Prostate gland (tissue), 2 donors: ENCODE data around the gene CHRD.

Experiments
- POLR2A ChIP-seq: fragments of 450-650 bp; IDR thresholded peaks from one replicate; pipeline ENCODE4 v1.6.1; 2016; ENCODE audit warnings: antibody characterized with exemption, mild to moderate bottlenecking
- TF ChIP-seq, protein P1 (sequence below), 4 experiments: fragments of 200-600 bp in 2 of 4; fragments of 450-650 bp in 2 of 4; sonication (generic) in 2 of 4; IDR thresholded peaks; 1 replicate in 3 of 4; 2 replicates in 1 of 4; pipeline ENCODE4 v1.5.1; 2016 to 2019; ENCODE audit warnings: antibody characterized with exemption in 4 of 4, mild to moderate bottlenecking in 2 of 4, moderate library complexity in 2 of 4

GRCh38 chr3:184352897-184353545 lies 26.8 kb upstream of the CHRD start:
- TF ChIP-seq, protein P1, sequence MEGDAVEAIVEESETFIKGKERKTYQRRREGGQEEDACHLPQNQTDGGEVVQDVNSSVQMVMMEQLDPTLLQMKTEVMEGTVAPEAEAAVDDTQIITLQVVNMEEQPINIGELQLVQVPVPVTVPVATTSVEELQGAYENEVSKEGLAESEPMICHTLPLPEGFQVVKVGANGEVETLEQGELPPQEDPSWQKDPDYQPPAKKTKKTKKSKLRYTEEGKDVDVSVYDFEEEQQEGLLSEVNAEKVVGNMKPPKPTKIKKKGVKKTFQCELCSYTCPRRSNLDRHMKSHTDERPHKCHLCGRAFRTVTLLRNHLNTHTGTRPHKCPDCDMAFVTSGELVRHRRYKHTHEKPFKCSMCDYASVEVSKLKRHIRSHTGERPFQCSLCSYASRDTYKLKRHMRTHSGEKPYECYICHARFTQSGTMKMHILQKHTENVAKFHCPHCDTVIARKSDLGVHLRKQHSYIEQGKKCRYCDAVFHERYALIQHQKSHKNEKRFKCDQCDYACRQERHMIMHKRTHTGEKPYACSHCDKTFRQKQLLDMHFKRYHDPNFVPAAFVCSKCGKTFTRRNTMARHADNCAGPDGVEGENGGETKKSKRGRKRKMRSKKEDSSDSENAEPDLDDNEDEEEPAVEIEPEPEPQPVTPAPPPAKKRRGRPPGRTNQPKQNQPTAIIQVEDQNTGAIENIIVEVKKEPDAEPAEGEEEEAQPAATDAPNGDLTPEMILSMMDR (IDR thresholded peaks at IDR 0.05): no peak
- no peak for TF ChIP-seq POLR2A
